GM06990 (cell line): ENCODE measurements around the gene ZBTB34.
A peak's percentile ranks its signal among the peaks of the same experiment; 100 is the strongest.

Experiments used
- DNase-seq: peaks from one replicate; pipeline ENCODE4 v3.0.0-alpha.2; 2011; ENCODE audit not compliant: insufficient read length; ENCODE audit errors: extremely low read depth
- H3K27me3 ChIP-seq: replicated peaks from 2 replicates; pipeline ENCODE4 v1.6.0; 2011; ENCODE audit warnings: low read length; ENCODE audit not compliant: control insufficient read depth, insufficient read depth
- H3K36me3 ChIP-seq: 2 replicates; pipeline ENCODE4 v1.5.1; 2011; ENCODE audit warnings: low read length; ENCODE audit not compliant: control insufficient read depth, insufficient read depth
- H3K4me3 ChIP-seq: replicated peaks from 2 replicates; pipeline ENCODE4 v1.5.1; 2011; ENCODE audit warnings: low read depth, mild to moderate bottlenecking, control low read depth, low read length
- CTCF ChIP-seq: IDR thresholded peaks from 2 replicates; pipeline ENCODE4 v1.5.1; 2011; ENCODE audit warnings: low read length, control low read depth, mild to moderate bottlenecking, inconsistent platforms; ENCODE audit not compliant: insufficient read depth, poor library complexity, severe bottlenecking

Gene ZBTB34

GRCh38 chr9:126902210-126902609 lies 41.8 kb downstream of the ZBTB34 start:
- Histone ChIP-seq H3K27me3 (no peaks in the 10 kb centered on the region), H3K4me3 (no peak overlapping the region), H3K36me3 (no peaks in the 10 kb centered on the region)
- TF ChIP-seq CTCF = no peak
- no peak for DNase-seq

GRCh38 chr9:126904586-126904985 lies 44.1 kb downstream of the ZBTB34 start:
- Histone ChIP-seq H3K4me3 (no peak overlapping the region), H3K36me3 (no peaks in the 10 kb centered on the region), H3K27me3 (no peaks in the 10 kb centered on the region; the same call in 1 of the 2 replicates)
- TF ChIP-seq CTCF = no peak
- DNase-seq = no peak

GRCh38 chr9:126906091-126906490 lies 45.7 kb downstream of the ZBTB34 start:
- Histone ChIP-seq H3K4me3 (no peak overlapping the region), H3K27me3 (no peaks in the 10 kb centered on the region; the same call in 1 of the 2 replicates), H3K36me3 (no peaks in the 10 kb centered on the region)
- TF ChIP-seq CTCF = no peak
- DNase-seq = no peak

- Histone ChIP-seq H3K27me3 (no peaks in the 10 kb centered on the region; the same call in 1 of the 2 replicates), H3K36me3 (no peaks in the 10 kb centered on the region), H3K4me3 (no peak overlapping the region)
- no peak for TF ChIP-seq CTCF
- DNase-seq = no peak
These were observed 46.6 kb downstream of the ZBTB34 start for GRCh38 chr9:126907058-126907457.

- H3K36me3 ChIP-seq = no peaks in the 10 kb centered on the region
- peak; percentile 96 for DNase-seq
- TF ChIP-seq CTCF = no peak
- peak within 1 kb of the TSS; percentile 55 for H3K4me3 ChIP-seq
- H3K27me3 ChIP-seq = no peaks in the 10 kb centered on the region
These were observed 54.2 kb downstream of the ZBTB34 start, which contains the start of gene RALGPS1 for GRCh38 chr9:126914458-126915280. Gene RALGPS1 (plus strand): TSS chr9:126914782. CDS start chr9:126962290, 47,508 bp downstream.
